SK-N-SH (cell line): ENCODE measurements around the gene ZNF639. TPM values are rescaled to one million over a fixed set of nuclear protein-coding genes. Genes with fewer than 3 reads are reported as not detected.
"Not testable (repeated sequence)": the region's sequence is repeated elsewhere in the genome, so short reads cannot be mapped to it uniquely, and the experiment has no call there.

Source experiments
- CTCF ChIA-PET: fragments of 300-600, 350-600 bp; formaldehyde crosslinking; extraction: SDS; loops from one replicate; lab custom pipeline; 2021; lab: Yijun Ruan, JAX
- POLR2A ChIA-PET: fragments of 350-600 bp; sonication (Branson Sonifier 250); formaldehyde crosslinking; extraction: SDS; loops from one replicate; lab custom pipeline; 2020; ENCODE audit warnings: antibody characterized with exemption, inconsistent platforms; lab: Yijun Ruan, JAX
- DNase-seq: peaks from one replicate; pipeline ENCODE4 v3.0.0; 2012
- H2AFZ ChIP-seq: fragments of 200-600 bp; sonication (generic); 2 replicates; pipeline ENCODE4 v1.8.1; 2016; ENCODE audit warnings: antibody characterized with exemption, mild to moderate bottlenecking, low read depth
- H3F3A ChIP-seq: fragments of 200-600 bp; sonication (generic); replicated peaks from 2 replicates; pipeline ENCODE3; 2016; ENCODE audit warnings: antibody characterized with exemption, mild to moderate bottlenecking; ENCODE audit not compliant: insufficient read depth
- H3K27ac ChIP-seq, 2 experiments: fragments of 200-500 bp in 1 of 2; fragments of 200-600 bp in 1 of 2; sonication (Bioruptor generic) in 1 of 2; sonication (generic), shearing (Covaris generic) in 1 of 2; 2 replicates each; pipeline versions ENCODE4 v1.5.1 to v1.6.1; 2014 to 2016; ENCODE audit warnings: low read depth in 2 of 2, inconsistent platforms in 1 of 2, low read length in 1 of 2, mild to moderate bottlenecking in 1 of 2, mixed read lengths in 1 of 2
- H3K27me3 ChIP-seq: fragments of 200-600 bp; sonication (generic), shearing (Covaris generic); 2 replicates; pipeline ENCODE4 v1.6.1; 2016; ENCODE audit warnings: mixed run types; ENCODE audit not compliant: insufficient read depth
- H3K36me3 ChIP-seq, 2 experiments: fragments of 200-500 bp in 1 of 2; fragments of 200-600 bp in 1 of 2; sonication (Bioruptor generic) in 1 of 2; sonication (generic) in 1 of 2; replicated peaks in 1 of 2; 2 replicates each; pipeline versions ENCODE3 to v1.5.1; 2014 to 2016; ENCODE audit warnings: low read length in 1 of 2, mild to moderate bottlenecking in 1 of 2; ENCODE audit not compliant: insufficient read depth in 2 of 2, control insufficient read depth in 1 of 2
- H3K4me1 ChIP-seq, 2 experiments: fragments of 200-500 bp in 1 of 2; fragments of 200-600 bp in 1 of 2; sonication (Bioruptor generic) in 1 of 2; sonication (generic), shearing (Covaris generic) in 1 of 2; 2 replicates each; pipeline versions ENCODE4 v1.5.1 to v1.6.1; 2014 to 2016; ENCODE audit warnings: low read depth in 1 of 2, low read length in 1 of 2, mixed run types in 1 of 2; ENCODE audit not compliant: insufficient read depth in 2 of 2, control insufficient read depth in 1 of 2
- H3K4me2 ChIP-seq: fragments of 200-600 bp; sonication (generic), shearing (Covaris generic); 2 replicates; pipeline ENCODE4 v1.6.1; 2017; ENCODE audit warnings: mixed run types
- H3K4me3 ChIP-seq, 2 experiments: fragments of 200-500 bp in 1 of 2; fragments of 200-600 bp in 1 of 2; sonication (Bioruptor generic) in 1 of 2; sonication (generic), shearing (Covaris generic) in 1 of 2; 2 replicates each; pipeline versions ENCODE4 v1.5.1 to v1.8.1; 2014 to 2016; ENCODE audit warnings: low read depth in 2 of 2, inconsistent platforms in 1 of 2, low read length in 1 of 2, mild to moderate bottlenecking in 1 of 2, mixed read lengths in 1 of 2, moderate library complexity in 1 of 2
- H3K79me2 ChIP-seq: fragments of 200-600 bp; sonication (generic); 2 replicates; pipeline ENCODE4 v1.8.1; 2017; ENCODE audit warnings: mild to moderate bottlenecking; ENCODE audit not compliant: insufficient read depth
- H3K9ac ChIP-seq: fragments of 200-600 bp; sonication (generic); 2 replicates; pipeline ENCODE4 v1.6.1; 2017; ENCODE audit warnings: mixed run types
- H3K9me2 ChIP-seq: fragments of 200-600 bp; sonication (generic); 2 replicates; pipeline ENCODE4 v1.6.1; 2017; ENCODE audit warnings: mixed run types
- H3K9me3 ChIP-seq: fragments of 200-600 bp; sonication (generic); 2 replicates; pipeline ENCODE4 v1.6.1; 2017; ENCODE audit warnings: mixed run types, mild to moderate bottlenecking, moderate library complexity
- H4K20me1 ChIP-seq: fragments of 200-600 bp; sonication (generic); 2 replicates; pipeline ENCODE4 v1.6.1; 2017; ENCODE audit warnings: mild to moderate bottlenecking, mixed run types; ENCODE audit not compliant: insufficient read depth
- CHD2 ChIP-seq: fragments of 150-350 bp; IDR thresholded peaks from 2 replicates; pipeline ENCODE4 v1.6.1; 2018; ENCODE audit warnings: low read length; ENCODE audit not compliant: partially characterized antibody
- CTCF ChIP-seq: fragments of 200-600 bp; sonication (generic); IDR thresholded peaks from 2 replicates; pipeline ENCODE4 v1.6.1; 2017; ENCODE audit warnings: antibody characterized with exemption, mild to moderate bottlenecking, moderate library complexity
- ELF1 ChIP-seq: IDR thresholded peaks from 2 replicates; pipeline ENCODE4 v1.4.0; 2012
- FOXJ3 ChIP-seq: sonication (generic); formaldehyde crosslinking; IDR thresholded peaks from 2 replicates; pipeline ENCODE4 v1.5.1; 2020; ENCODE audit warnings: mild to moderate bottlenecking, missing genetic modification reagents
- GABPA ChIP-seq: IDR thresholded peaks from 2 replicates; pipeline ENCODE4 v1.4.0; 2012; ENCODE audit warnings: low read depth, mild to moderate bottlenecking
- IRF3 ChIP-seq: fragments of 150-350 bp; IDR thresholded peaks from 2 replicates; pipeline ENCODE4 v1.6.1; 2016; ENCODE audit warnings: mild to moderate bottlenecking, low read depth, low read length
- JUND ChIP-seq: IDR thresholded peaks from 2 replicates; pipeline ENCODE4 v1.4.0; 2012
- MEF2A ChIP-seq: IDR thresholded peaks from 2 replicates; pipeline ENCODE4 v1.4.0; 2012; ENCODE audit warnings: low read depth, borderline replicate concordance
- POLR2AphosphoS5 ChIP-seq: IDR thresholded peaks from 2 replicates; pipeline ENCODE4 v1.6.1; 2012; ENCODE audit warnings: low read depth, low read length
- RAD21 ChIP-seq: IDR thresholded peaks from 2 replicates; pipeline ENCODE4 v1.6.1; 2012; ENCODE audit warnings: mild to moderate bottlenecking, low read length
- RFX5 ChIP-seq: IDR thresholded peaks from 2 replicates; pipeline ENCODE4 v1.6.1; 2012; ENCODE audit warnings: mild to moderate bottlenecking, improper control_type of control experiment, low read length
- RXRA ChIP-seq: IDR thresholded peaks from 2 replicates; pipeline ENCODE4 v1.4.0; 2012; ENCODE audit warnings: low read depth, mild to moderate bottlenecking, borderline replicate concordance
- SMC3 ChIP-seq: IDR thresholded peaks from 2 replicates; pipeline ENCODE4 v1.6.1; 2012; ENCODE audit warnings: low read depth, low read length, improper control_type of control experiment
- TAF1 ChIP-seq: IDR thresholded peaks from 2 replicates; pipeline ENCODE4 v1.6.1; 2012; ENCODE audit warnings: low read depth, mild to moderate bottlenecking, low read length, moderate library complexity, borderline replicate concordance
- TCF12 ChIP-seq: IDR thresholded peaks from 2 replicates; pipeline ENCODE4 v1.4.0; 2012
- USF1 ChIP-seq: IDR thresholded peaks from 2 replicates; pipeline ENCODE4 v1.4.0; 2012; ENCODE audit warnings: low read depth, borderline replicate concordance
- ZBTB33 ChIP-seq: IDR thresholded peaks from 2 replicates; pipeline ENCODE4 v1.4.0; 2012; ENCODE audit warnings: low read depth, borderline replicate concordance
- WGBS: methylation state at CpG from one replicate; pipeline ENCODE4 v1.1.6; 2017; ENCODE audit warnings: low lambda C conversion rate; 5-methylcytosine and 5-hydroxymethylcytosine counted together
- polyA plus RNA-seq, 3 experiments: library from polyadenylated mRNA; depleted of rRNA; stranded (reverse); fragments of >200 nt; gene quantifications; 2 replicates each; pipeline ENCODE4 v1.2.3, GENCODE V29; 2012

Gene ZNF639
- polyA plus RNA-seq, 1 of the 3 experiments (the other 2 are of a cell fraction), result 9.6 TPM

GRCh38 chr3:179304605-179305004 is 18.2 kb upstream of the ZNF639 start:
- Histone ChIP-seq H3F3A (no peaks in the 10 kb centered on the region), H3K4me3 (no peak overlapping the region), H3K27me3 (no peaks in the 10 kb centered on the region), H3K79me2 (no peaks in the 10 kb centered on the region), H3K4me1 (peaks cover 0 to 6% of the 10 kb centered on the region in 2 experiments; a peak in 1 of 4 replicates), H2AFZ (peak overlapping the region; percentile 2; the same call in 1 of the 2 replicates), H3K4me2 (peak overlapping the region; percentile 23; the same call in 1 of the 2 replicates), H4K20me1 (no peaks in the 10 kb centered on the region), H3K9ac (no peak overlapping the region), H3K36me3 (no peaks in the 10 kb centered on the region), H3K9me2 (no peaks in the 10 kb centered on the region), H3K27ac (no peak overlapping the region), H3K9me3 (no peaks in the 10 kb centered on the region)
- no peak for TF ChIP-seq TAF1
- CTCF ChIA-PET, result no interaction called here
- DNase-seq, result no peak
- WGBS, result 29% methylated on average over 2 of the region's 2 CpGs
- POLR2A ChIA-PET, result no interaction called here

DNA sequence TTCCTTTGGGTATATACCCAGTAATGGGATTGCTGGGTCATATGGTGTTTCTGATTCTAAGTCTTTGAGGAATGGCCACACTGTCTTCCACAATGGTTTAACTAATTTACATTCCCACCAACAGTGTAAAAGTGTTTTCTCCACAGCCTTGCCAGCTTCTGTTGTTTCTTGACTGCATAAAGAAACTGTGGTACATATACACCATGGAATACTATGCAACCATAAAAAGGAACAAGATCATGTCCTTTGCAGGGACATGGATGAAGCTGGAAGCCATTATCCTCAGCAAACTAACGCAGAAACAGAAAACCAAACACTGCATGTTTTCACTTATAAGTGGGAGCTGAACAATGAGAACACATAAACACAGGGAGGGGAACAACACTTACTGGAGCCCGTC is 15.5 kb upstream of the ZNF639 start:
- H3K4me1 ChIP-seq, result not testable (repeated sequence)
- CTCF ChIA-PET, result interaction anchor here (1.4 to 2.3 kb wide), 3 partner anchors 8 to 207 kb away, joined by 3 to 13 read pairs (median 10); no protein-coding TSS in a partner anchor
- WGBS, result 64% methylated on average over 2 of the region's 2 CpGs

GRCh38 chr3:179308001-179308400 is 14.8 kb upstream of the ZNF639 start:
- no peaks in the 10 kb centered on the region for H3K9me2 ChIP-seq
- H3F3A ChIP-seq, result no peaks in the 10 kb centered on the region
- no peaks in the 10 kb centered on the region for H3K9me3 ChIP-seq
- H2AFZ ChIP-seq, result no peak overlapping the region
- no peaks in the 10 kb centered on the region for H3K27me3 ChIP-seq
- no peaks in the 10 kb centered on the region for H4K20me1 ChIP-seq
- no peak overlapping the region for H3K4me3 ChIP-seq
- no peak overlapping the region for H3K4me2 ChIP-seq
- no peak for DNase-seq
- H3K9ac ChIP-seq, result no peak overlapping the region
- no peak overlapping the region for H3K27ac ChIP-seq
- H3K79me2 ChIP-seq, result no peaks in the 10 kb centered on the region
- peaks cover 0 to 6% of the 10 kb centered on the region in 2 experiments; a peak in 1 of 4 replicates for H3K4me1 ChIP-seq
- ChIA-PET POLR2A (no interaction called here), CTCF (interaction anchor here (1.4 kb wide), 1 partner anchor 208 kb away, joined by 3 read pairs; no protein-coding TSS in a partner anchor)
- TF ChIP-seq TCF12 (no peak), RFX5 (no peak), IRF3 (no peak), CTCF (no peak), CHD2 (no peak), ELF1 (no peak), MEF2A (no peak), JUND (no peak), FOXJ3 (CRISPR knock-in tag) (no peak), TAF1 (no peak), RXRA (no peak), ZBTB33 (no peak), RAD21 (no peak), SMC3 (no peak), GABPA (no peak), USF1 (no peak), POLR2AphosphoS5 (no peak)
- no peaks in the 10 kb centered on the region for H3K36me3 ChIP-seq

More for the DNA sequence above, 15.5 kb upstream of the ZNF639 start:
- DNase-seq, H3F3A ChIP-seq, H3K27me3 ChIP-seq, H4K20me1 ChIP-seq, H3K9ac ChIP-seq, H3K4me3 ChIP-seq, H3K9me3 ChIP-seq, H2AFZ ChIP-seq, H3K27ac ChIP-seq, H3K9me2 ChIP-seq, H3K4me2 ChIP-seq, POLR2A ChIA-PET, H3K79me2 ChIP-seq, H3K36me3 ChIP-seq: not testable (repeated sequence)
